Panc1 (cell line): ENCODE measurements around the gene SDHAF4.

Experiments used
- POLR2AphosphoS5 ChIP-seq: IDR thresholded peaks from 2 replicates; pipeline ENCODE4 v1.6.1; 2012; ENCODE audit warnings: mild to moderate bottlenecking, low read depth, low read length, moderate library complexity
- SIN3A ChIP-seq: IDR thresholded peaks from 2 replicates; pipeline ENCODE4 v1.6.1; 2012; ENCODE audit warnings: low read depth, mild to moderate bottlenecking, low read length, moderate library complexity, borderline replicate concordance; ENCODE audit not compliant: insufficient read depth
- TF ChIP-seq, protein P1 (sequence below): fragments of 450-650 bp; IDR thresholded peaks from 2 replicates; pipeline ENCODE4 v1.5.1; 2017; ENCODE audit warnings: mild to moderate bottlenecking
- TF ChIP-seq, protein P2 (sequence below), 2 experiments: IDR thresholded peaks; 2 replicates each; pipeline ENCODE4 v1.6.1; 2011 to 2012; ENCODE audit warnings: low read depth in 2 of 2, control low read depth in 1 of 2, low read length in 1 of 2, mild to moderate bottlenecking in 1 of 2, moderate library complexity in 1 of 2; ENCODE audit not compliant: insufficient read depth in 1 of 2

DNA sequence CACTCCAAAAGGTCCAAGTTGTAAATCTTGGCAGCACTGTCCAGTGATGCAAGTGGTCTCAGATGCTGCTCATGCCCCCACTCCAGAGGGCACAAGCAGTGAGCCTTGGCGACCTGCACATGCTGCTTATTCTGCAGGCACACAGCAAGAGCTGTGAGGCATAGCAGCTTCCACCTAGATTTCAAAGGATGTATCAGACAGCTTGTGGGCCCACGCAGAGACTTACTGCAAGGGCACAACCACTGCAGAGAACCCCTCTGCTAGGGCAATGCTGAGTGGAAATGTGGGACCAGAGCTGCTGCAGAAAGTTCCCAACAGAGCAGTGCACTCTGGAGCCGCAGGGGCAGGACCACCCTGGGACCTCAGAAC, 26.4 kb downstream of the SDHAF4 start:
- TF ChIP-seq, protein P1, sequence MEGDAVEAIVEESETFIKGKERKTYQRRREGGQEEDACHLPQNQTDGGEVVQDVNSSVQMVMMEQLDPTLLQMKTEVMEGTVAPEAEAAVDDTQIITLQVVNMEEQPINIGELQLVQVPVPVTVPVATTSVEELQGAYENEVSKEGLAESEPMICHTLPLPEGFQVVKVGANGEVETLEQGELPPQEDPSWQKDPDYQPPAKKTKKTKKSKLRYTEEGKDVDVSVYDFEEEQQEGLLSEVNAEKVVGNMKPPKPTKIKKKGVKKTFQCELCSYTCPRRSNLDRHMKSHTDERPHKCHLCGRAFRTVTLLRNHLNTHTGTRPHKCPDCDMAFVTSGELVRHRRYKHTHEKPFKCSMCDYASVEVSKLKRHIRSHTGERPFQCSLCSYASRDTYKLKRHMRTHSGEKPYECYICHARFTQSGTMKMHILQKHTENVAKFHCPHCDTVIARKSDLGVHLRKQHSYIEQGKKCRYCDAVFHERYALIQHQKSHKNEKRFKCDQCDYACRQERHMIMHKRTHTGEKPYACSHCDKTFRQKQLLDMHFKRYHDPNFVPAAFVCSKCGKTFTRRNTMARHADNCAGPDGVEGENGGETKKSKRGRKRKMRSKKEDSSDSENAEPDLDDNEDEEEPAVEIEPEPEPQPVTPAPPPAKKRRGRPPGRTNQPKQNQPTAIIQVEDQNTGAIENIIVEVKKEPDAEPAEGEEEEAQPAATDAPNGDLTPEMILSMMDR: no peak
- no peak for TF ChIP-seq POLR2AphosphoS5
- TF ChIP-seq, protein P2, sequence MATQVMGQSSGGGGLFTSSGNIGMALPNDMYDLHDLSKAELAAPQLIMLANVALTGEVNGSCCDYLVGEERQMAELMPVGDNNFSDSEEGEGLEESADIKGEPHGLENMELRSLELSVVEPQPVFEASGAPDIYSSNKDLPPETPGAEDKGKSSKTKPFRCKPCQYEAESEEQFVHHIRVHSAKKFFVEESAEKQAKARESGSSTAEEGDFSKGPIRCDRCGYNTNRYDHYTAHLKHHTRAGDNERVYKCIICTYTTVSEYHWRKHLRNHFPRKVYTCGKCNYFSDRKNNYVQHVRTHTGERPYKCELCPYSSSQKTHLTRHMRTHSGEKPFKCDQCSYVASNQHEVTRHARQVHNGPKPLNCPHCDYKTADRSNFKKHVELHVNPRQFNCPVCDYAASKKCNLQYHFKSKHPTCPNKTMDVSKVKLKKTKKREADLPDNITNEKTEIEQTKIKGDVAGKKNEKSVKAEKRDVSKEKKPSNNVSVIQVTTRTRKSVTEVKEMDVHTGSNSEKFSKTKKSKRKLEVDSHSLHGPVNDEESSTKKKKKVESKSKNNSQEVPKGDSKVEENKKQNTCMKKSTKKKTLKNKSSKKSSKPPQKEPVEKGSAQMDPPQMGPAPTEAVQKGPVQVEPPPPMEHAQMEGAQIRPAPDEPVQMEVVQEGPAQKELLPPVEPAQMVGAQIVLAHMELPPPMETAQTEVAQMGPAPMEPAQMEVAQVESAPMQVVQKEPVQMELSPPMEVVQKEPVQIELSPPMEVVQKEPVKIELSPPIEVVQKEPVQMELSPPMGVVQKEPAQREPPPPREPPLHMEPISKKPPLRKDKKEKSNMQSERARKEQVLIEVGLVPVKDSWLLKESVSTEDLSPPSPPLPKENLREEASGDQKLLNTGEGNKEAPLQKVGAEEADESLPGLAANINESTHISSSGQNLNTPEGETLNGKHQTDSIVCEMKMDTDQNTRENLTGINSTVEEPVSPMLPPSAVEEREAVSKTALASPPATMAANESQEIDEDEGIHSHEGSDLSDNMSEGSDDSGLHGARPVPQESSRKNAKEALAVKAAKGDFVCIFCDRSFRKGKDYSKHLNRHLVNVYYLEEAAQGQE (IDR thresholded peaks at IDR 0.05; ENCODE audit: insufficient read depth in 1 of 2, low read depth in 2 of 2, low read length in 1 of 2): no peak
- TF ChIP-seq SIN3A: no peak
